ENCODE measurements around the gene KDM1B.

KDM1B gene

GRCh38 chr6:18178960-18179615 lies 23.9 kb downstream of the KDM1B start:
- TF ChIP-seq FOXP2 (optimal IDR thresholded peaks at IDR 0.05; ENCODE audit: borderline replicate concordance, extremely low read depth, extremely low read length, insufficient read depth) (no peak), POLR2AphosphoS5 (IDR thresholded peaks at IDR 0.05; ENCODE audit: low read depth, low read length) (no peak), REST (IDR thresholded peaks at IDR 0.05; ENCODE audit: insufficient read depth in 1 of 2, low read depth in 2 of 2, low read length in 2 of 2) (no peak), SIN3A (IDR thresholded peaks at IDR 0.05; ENCODE audit: borderline replicate concordance, insufficient read depth, low read length) (no peak), TAF1 (IDR thresholded peaks at IDR 0.05; ENCODE audit: borderline replicate concordance, insufficient read depth, low read length) (no peak)

- TF ChIP-seq FOXP2 (optimal IDR thresholded peaks at IDR 0.05; ENCODE audit: borderline replicate concordance, extremely low read depth, extremely low read length, insufficient read depth) (no peak), TAF1 (IDR thresholded peaks at IDR 0.05; ENCODE audit: borderline replicate concordance, insufficient read depth, low read length) (no peak), REST (IDR thresholded peaks at IDR 0.05; ENCODE audit: insufficient read depth in 1 of 2, low read depth in 2 of 2, low read length in 2 of 2) (no peak), SIN3A (IDR thresholded peaks at IDR 0.05; ENCODE audit: borderline replicate concordance, insufficient read depth, low read length) (no peak), POLR2AphosphoS5 (IDR thresholded peaks at IDR 0.05; ENCODE audit: low read depth, low read length) (no peak)
Measured at GRCh38 chr6:18179770-18180356, 24.6 kb downstream of the KDM1B start.

- no peak for TF ChIP-seq TAF1 (IDR thresholded peaks at IDR 0.05; ENCODE audit: borderline replicate concordance, insufficient read depth, low read length)
- TF ChIP-seq SIN3A (IDR thresholded peaks at IDR 0.05; ENCODE audit: borderline replicate concordance, insufficient read depth, low read length): no peak
- no peak for TF ChIP-seq POLR2AphosphoS5 (IDR thresholded peaks at IDR 0.05; ENCODE audit: low read depth, low read length)
- TF ChIP-seq FOXP2 (optimal IDR thresholded peaks at IDR 0.05; ENCODE audit: borderline replicate concordance, extremely low read depth, extremely low read length, insufficient read depth): no peak
- TF ChIP-seq REST (IDR thresholded peaks at IDR 0.05; ENCODE audit: insufficient read depth in 1 of 2, low read depth in 2 of 2, low read length in 2 of 2): no peak
Measured at GRCh38 chr6:18182568-18182967, 27.3 kb downstream of the KDM1B start.

- TF ChIP-seq FOXP2 (optimal IDR thresholded peaks at IDR 0.05; ENCODE audit: borderline replicate concordance, extremely low read depth, extremely low read length, insufficient read depth): no peak
- TF ChIP-seq POLR2AphosphoS5 (IDR thresholded peaks at IDR 0.05; ENCODE audit: low read depth, low read length): no peak
- TF ChIP-seq REST (IDR thresholded peaks at IDR 0.05; ENCODE audit: insufficient read depth in 1 of 2, low read depth in 2 of 2, low read length in 2 of 2): no peak
- no peak for TF ChIP-seq SIN3A (IDR thresholded peaks at IDR 0.05; ENCODE audit: borderline replicate concordance, insufficient read depth, low read length)
Measured at GRCh38 chr6:18183766-18184165, 28.5 kb downstream of the KDM1B start.
